Endodermal cell (in vitro differentiated cells): Measurements from ENCODE around the gene STOX2. TPM values are rescaled to one million over a fixed set of nuclear protein-coding genes. Genes with fewer than 3 reads are reported as not detected.

Source experiments
- DNase-seq: peaks from one replicate; pipeline ENCODE4 v3.0.0-alpha.2; 2017
- H3K27ac ChIP-seq: 2 replicates; pipeline ENCODE4 v1.5.1; 2013; ENCODE audit warnings: mild to moderate bottlenecking, low read depth, low read length, moderate library complexity
- H3K27me3 ChIP-seq: 2 replicates; pipeline ENCODE4 v1.6.1; 2013; ENCODE audit warnings: mild to moderate bottlenecking, low read length, moderate library complexity; ENCODE audit not compliant: insufficient read depth, control insufficient read depth, poor library complexity, severe bottlenecking
- H3K36me3 ChIP-seq: 2 replicates; pipeline ENCODE4 v1.7.0; 2013; ENCODE audit warnings: mild to moderate bottlenecking, low read length, moderate library complexity; ENCODE audit not compliant: control insufficient read depth, insufficient read depth
- H3K4me1 ChIP-seq: one replicate; pipeline ENCODE4 v1.7.0; 2013; ENCODE audit warnings: low read length; ENCODE audit not compliant: control insufficient read depth, insufficient read depth
- H3K4me3 ChIP-seq: 2 replicates; pipeline ENCODE4 v1.5.1; 2013; ENCODE audit warnings: mild to moderate bottlenecking, low read length, moderate library complexity
- H3K9ac ChIP-seq: 2 replicates; pipeline ENCODE4 v1.6.1; 2013; ENCODE audit warnings: mild to moderate bottlenecking, low read length, moderate library complexity; ENCODE audit not compliant: poor library complexity, severe bottlenecking; ENCODE audit errors: extremely low read depth
- H3K9me3 ChIP-seq: 2 replicates; pipeline ENCODE4 v1.6.1; 2013; ENCODE audit warnings: mild to moderate bottlenecking, low read length, moderate library complexity; ENCODE audit not compliant: control insufficient read depth
- H3K27ac Mint-ChIP-seq: 2 replicates; pipeline ENCODE4 v1.8.0; 2020; ENCODE audit warnings: mixed read lengths
- H3K27me3 Mint-ChIP-seq: 2 replicates; pipeline ENCODE4 v1.8.0; 2021; ENCODE audit warnings: mild to moderate bottlenecking, mixed read lengths; ENCODE audit not compliant: insufficient read depth
- H3K36me3 Mint-ChIP-seq: 2 replicates; pipeline ENCODE4 v1.8.0; 2020; ENCODE audit warnings: low read depth, mixed read lengths
- H3K4me1 Mint-ChIP-seq: 2 replicates; pipeline ENCODE4 v1.8.0; 2020; ENCODE audit warnings: mixed read lengths
- H3K4me3 Mint-ChIP-seq: 2 replicates; pipeline ENCODE4 v1.8.0; 2020; ENCODE audit warnings: mild to moderate bottlenecking, moderate library complexity, mixed read lengths
- H3K9me3 Mint-ChIP-seq: 2 replicates; pipeline ENCODE4 v1.8.0; 2020; ENCODE audit warnings: mild to moderate bottlenecking, mixed read lengths
- WGBS, 2 experiments: methylation state at CpG; one replicate each; pipeline versions ENCODE4 v1.1.5 to v1.1.7; 2013; ENCODE audit warnings: missing lambda C conversion rate in 2 of 2, mixed read lengths in 1 of 2; ENCODE audit not compliant: insufficient coverage in 1 of 2, insufficient read length in 1 of 2; 5-methylcytosine and 5-hydroxymethylcytosine counted together
- total RNA-seq, 2 donors: library from RNA; stranded (reverse); fragmentation: NEBNext Ultra II Directional in 1 of 2; extraction: Animal tissue kit (Norgen Biotek cat#: 25700) in 1 of 2; gene quantifications; 2 replicates in 1 of 2; 3 replicates in 1 of 2; pipeline ENCODE4 v1.2.1, GENCODE V29; 2021
- TF ChIP-seq, protein P1 (sequence below): fragments of 200-600 bp; sonication (generic); conservative IDR thresholded peaks from 2 replicates; pipeline ENCODE4 v1.5.0; 2021; ENCODE audit warnings: antibody characterized with exemption, mild to moderate bottlenecking

The STOX2 gene
- total RNA-seq, 2 donors from 2014 or later = 8.5 to 13.1 TPM

DNA sequence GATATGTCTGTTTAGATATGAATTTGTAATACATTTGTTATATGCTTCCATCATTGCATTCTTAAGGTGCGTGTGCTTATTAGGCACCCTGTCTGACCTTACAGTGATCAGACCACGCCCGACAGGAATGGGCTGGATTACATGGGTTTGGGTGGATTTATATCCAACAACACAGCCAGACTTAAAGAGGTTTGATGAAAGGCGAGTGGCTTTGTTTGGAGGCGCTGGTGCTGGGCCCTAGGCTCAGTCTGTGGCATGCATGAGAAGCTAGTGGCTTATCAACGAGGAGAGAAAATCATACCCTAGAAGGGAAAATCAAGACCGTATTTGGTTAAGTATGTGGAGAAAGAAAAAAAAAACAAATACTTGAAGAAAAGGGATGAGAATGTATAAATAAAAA, 80.7 kb downstream of the STOX2 start:
- Histone ChIP-seq H3K4me1 (peaks cover 6% of the 10 kb centered on the region), H3K27ac (no peak overlapping the region), H3K9me3 (no peaks in the 10 kb centered on the region), H3K4me3 (no peak overlapping the region), H3K36me3 (no peaks in the 10 kb centered on the region), H3K9ac (no peak overlapping the region), H3K27me3 (no peaks in the 10 kb centered on the region)
- H3K4me1 Mint-ChIP-seq = peaks cover 2% of the 10 kb centered on the region
- no peaks in the 10 kb centered on the region for H3K27me3 Mint-ChIP-seq
- DNase-seq = no peak
- WGBS, 2 experiments = 83 to 89% methylated on average over 3 to 7 of the region's 7 CpGs
- no peaks in the 10 kb centered on the region for H3K9me3 Mint-ChIP-seq
- no peak overlapping the region for H3K4me3 Mint-ChIP-seq
- no peaks in the 10 kb centered on the region for H3K36me3 Mint-ChIP-seq
- TF ChIP-seq, protein P1, sequence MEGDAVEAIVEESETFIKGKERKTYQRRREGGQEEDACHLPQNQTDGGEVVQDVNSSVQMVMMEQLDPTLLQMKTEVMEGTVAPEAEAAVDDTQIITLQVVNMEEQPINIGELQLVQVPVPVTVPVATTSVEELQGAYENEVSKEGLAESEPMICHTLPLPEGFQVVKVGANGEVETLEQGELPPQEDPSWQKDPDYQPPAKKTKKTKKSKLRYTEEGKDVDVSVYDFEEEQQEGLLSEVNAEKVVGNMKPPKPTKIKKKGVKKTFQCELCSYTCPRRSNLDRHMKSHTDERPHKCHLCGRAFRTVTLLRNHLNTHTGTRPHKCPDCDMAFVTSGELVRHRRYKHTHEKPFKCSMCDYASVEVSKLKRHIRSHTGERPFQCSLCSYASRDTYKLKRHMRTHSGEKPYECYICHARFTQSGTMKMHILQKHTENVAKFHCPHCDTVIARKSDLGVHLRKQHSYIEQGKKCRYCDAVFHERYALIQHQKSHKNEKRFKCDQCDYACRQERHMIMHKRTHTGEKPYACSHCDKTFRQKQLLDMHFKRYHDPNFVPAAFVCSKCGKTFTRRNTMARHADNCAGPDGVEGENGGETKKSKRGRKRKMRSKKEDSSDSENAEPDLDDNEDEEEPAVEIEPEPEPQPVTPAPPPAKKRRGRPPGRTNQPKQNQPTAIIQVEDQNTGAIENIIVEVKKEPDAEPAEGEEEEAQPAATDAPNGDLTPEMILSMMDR = no peak
- H3K27ac Mint-ChIP-seq = no peak overlapping the region

DNA sequence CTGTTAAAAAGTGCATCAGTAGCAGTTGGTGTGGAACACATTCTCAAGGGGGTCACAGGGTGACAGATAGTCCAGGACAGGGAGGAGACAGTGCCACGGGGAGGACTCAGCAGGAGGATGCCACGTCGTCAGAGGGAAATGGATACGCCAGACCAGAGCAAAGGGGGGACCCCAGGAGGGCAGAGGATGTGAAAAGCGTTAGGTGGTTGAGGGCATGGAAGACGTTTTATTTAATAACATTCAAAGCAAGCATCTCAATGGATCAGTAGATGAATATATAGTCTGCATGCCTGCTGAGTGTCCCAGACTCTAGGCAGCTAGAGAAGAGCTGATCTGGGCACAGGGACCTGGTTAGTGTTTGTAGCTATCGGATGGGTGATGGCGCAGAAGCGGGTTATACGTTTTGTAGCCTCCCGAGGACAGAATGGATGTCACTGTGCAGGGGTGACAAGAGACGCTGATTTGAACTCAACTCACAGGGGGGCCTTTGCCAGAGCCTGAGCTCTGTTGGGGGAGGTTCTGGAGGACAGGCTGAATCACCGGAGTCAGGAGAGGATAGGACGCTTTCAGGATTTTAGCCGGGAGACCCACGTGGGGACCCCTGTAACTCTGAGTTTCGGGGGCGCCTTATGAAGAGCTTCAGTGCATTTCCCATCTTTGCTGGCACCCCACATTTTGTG, 81.3 kb downstream of the STOX2 start:
- peaks cover 2% of the 10 kb centered on the region for H3K4me1 Mint-ChIP-seq
- Histone ChIP-seq H3K4me3 (no peak overlapping the region), H3K4me1 (peaks cover 6% of the 10 kb centered on the region), H3K9ac (no peak overlapping the region), H3K27me3 (no peaks in the 10 kb centered on the region), H3K36me3 (no peaks in the 10 kb centered on the region), H3K27ac (peak overlapping the region; percentile 98), H3K9me3 (no peaks in the 10 kb centered on the region)
- WGBS, 2 experiments = 82 to 90% methylated on average over 13 to 18 of the region's 18 CpGs
- H3K9me3 Mint-ChIP-seq = no peaks in the 10 kb centered on the region
- DNase-seq = peak; percentile 51
- TF ChIP-seq, protein P1 = no peak
- H3K27ac Mint-ChIP-seq = no peak overlapping the region
- H3K27me3 Mint-ChIP-seq = no peaks in the 10 kb centered on the region
- H3K36me3 Mint-ChIP-seq = no peaks in the 10 kb centered on the region
- H3K4me3 Mint-ChIP-seq = no peak overlapping the region

DNA sequence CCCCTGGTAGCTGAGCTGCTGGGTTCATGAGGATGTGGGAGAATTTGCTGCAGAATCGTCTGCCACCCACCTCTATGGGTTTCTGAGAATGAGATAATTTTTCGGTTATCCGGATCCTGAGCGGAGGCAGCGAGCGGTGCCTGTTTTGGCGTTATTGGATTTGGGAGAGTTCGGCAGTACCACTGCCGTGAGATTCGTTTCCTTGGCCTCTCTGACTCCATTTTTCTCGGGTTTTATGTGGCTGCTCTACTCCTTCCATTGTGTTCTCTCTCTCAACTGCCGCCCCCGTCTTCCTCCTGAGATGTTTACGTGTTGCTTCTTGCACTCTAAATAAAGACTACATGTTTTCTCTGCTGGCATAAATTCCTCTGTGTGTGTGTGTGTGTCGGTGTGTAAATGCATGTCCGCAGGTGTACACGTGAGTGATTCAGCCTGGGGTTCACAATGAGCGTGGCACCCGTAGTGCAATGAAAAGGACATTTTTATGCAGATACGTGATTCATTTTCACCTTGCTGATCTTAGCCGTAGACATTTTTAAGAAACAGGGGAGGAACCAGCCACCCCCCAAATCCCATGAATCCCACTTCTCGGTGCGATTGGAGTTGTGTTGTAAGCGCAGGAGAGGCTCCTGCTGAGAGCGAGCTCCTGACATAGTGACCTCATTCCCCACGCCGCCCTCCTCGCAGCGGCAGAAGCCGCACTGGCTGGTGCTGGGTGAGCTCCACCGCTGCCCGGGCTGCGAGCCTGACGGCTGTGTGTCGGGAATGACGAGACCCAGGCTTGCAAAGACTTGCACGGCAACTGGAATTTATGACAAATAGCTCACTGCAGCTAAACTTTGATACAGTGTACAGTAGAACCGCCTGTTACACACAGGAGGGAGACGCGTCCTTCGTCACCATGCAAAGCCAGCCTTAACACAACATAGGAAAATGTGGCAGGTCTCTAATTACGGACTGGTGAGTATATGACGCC, 82.2 kb downstream of the STOX2 start:
- Histone ChIP-seq H3K36me3 (no peaks in the 10 kb centered on the region), H3K27me3 (no peaks in the 10 kb centered on the region), H3K4me3 (peak overlapping the region; percentile 75), H3K9me3 (no peaks in the 10 kb centered on the region), H3K9ac (peak overlapping the region; percentile 64), H3K27ac (peak overlapping the region; percentile 98), H3K4me1 (peaks cover 6% of the 10 kb centered on the region)
- WGBS, 2 experiments = 26 to 43% methylated on average over 28 to 43 of the region's 43 CpGs
- Mint-ChIP-seq H3K4me1 (peaks cover 2% of the 10 kb centered on the region), H3K36me3 (no peaks in the 10 kb centered on the region), H3K27me3 (no peaks in the 10 kb centered on the region), H3K4me3 (no peak overlapping the region), H3K27ac (no peak overlapping the region), H3K9me3 (no peaks in the 10 kb centered on the region)
- TF ChIP-seq, protein P1 = no peak
- peak; percentile 76 for DNase-seq
